ENCODE measurements around the gene GALNT2. TPM values are rescaled to one million over a fixed set of nuclear protein-coding genes. Genes with fewer than 3 reads are reported as not detected.

GALNT2 gene
- total and polyA plus RNA-seq, 2 of the 4 experiments (the other 2 are of a cell fraction) = 50.4 to 189 TPM

- no peak overlapping the region for H3K14ac ChIP-seq (replicated peaks; ENCODE audit: low read depth, low read length)
- no peak overlapping the region for H2AK5ac ChIP-seq (ENCODE audit: low read depth, low read length)
- no peak for ATAC-seq (ENCODE audit: low read depth)
- H4K8ac ChIP-seq (ENCODE audit: low read depth in 2 of 2, low read length in 2 of 2) = no peak overlapping the region
- no peaks in the 10 kb centered on the region for H3K4me1 ChIP-seq (ENCODE audit: control insufficient read depth, insufficient read depth, low read length)
- CTCF ChIA-PET = no interaction called here
- no peaks in the 10 kb centered on the region; the same call in 1 of the 2 replicates for H3K27me3 ChIP-seq (ENCODE audit: control insufficient read depth, insufficient read depth, low read length)
- no peak overlapping the region for H3K56ac ChIP-seq (ENCODE audit: extremely low read depth, insufficient read depth, low read length)
- no TSS peak for BruUV-seq (replicated peaks)
- no peak overlapping the region for H3K23ac ChIP-seq (ENCODE audit: low read depth, low read length)
- H4K91ac ChIP-seq (ENCODE audit: insufficient read depth, low read depth, low read length) = no peak overlapping the region
- no peak overlapping the region for H3K9ac ChIP-seq (ENCODE audit: low read depth, low read length)
- no peaks in the 10 kb centered on the region for H3K9me3 ChIP-seq (ENCODE audit: control insufficient read depth, insufficient read depth, low read length)
- no peaks in the 10 kb centered on the region for H3K36me3 ChIP-seq (ENCODE audit: control insufficient read depth, insufficient read depth, low read length)
- no peak overlapping the region for H3K4me3 ChIP-seq (ENCODE audit: insufficient read depth, low read depth, low read length)
- no peak overlapping the region for H3K18ac ChIP-seq (ENCODE audit: low read depth, low read length)
- intact Hi-C loops (cut with micrococcal nuclease) (no loop called here), dilution Hi-C loops (cut with HindIII; ENCODE audit: low sequenced_read_pairs, unreplicated experiment) (no loop called here), in situ Hi-C loops (cut with MboI; ENCODE audit: low sequenced_read_pairs) (loop anchor here (25.0 kb wide), 1 partner anchor 555 kb away; no protein-coding TSS in a partner anchor)
- H3K4ac ChIP-seq (ENCODE audit: low read depth, low read length) = no peak overlapping the region
- H2AK9ac ChIP-seq (replicated peaks; ENCODE audit: low read depth, low read length, poor library complexity) = no peak overlapping the region
- no peak overlapping the region for H2BK15ac ChIP-seq (ENCODE audit: low read depth, low read length)
- POLR2A ChIA-PET (ENCODE audit: unreplicated experiment) = no interaction called here
- H2AFZ ChIP-seq (replicated peaks; ENCODE audit: low read length, poor library complexity) = no peak overlapping the region
- no peak for TF ChIP-seq FOS (IDR thresholded peaks at IDR 0.05; ENCODE audit: low read depth, low read length)
- TF ChIP-seq BHLHE40 (IDR thresholded peaks at IDR 0.05; ENCODE audit: low read depth, low read length) = no peak
- TF ChIP-seq CEBPB (IDR thresholded peaks at IDR 0.05; ENCODE audit: low read depth, low read length) = no peak
- no peak for TF ChIP-seq SMC3 (IDR thresholded peaks at IDR 0.05; ENCODE audit: low read depth, low read length)
- TF ChIP-seq MAZ (IDR thresholded peaks at IDR 0.05; ENCODE audit: borderline replicate concordance, low read depth, low read length) = no peak
- H3K4me2 ChIP-seq (ENCODE audit: low read depth, low read length) = no peak overlapping the region
- H2BK20ac ChIP-seq (ENCODE audit: low read depth, low read length) = no peak overlapping the region
- no peak overlapping the region for H4K5ac ChIP-seq (ENCODE audit: low read depth, low read length)
- no peaks in the 10 kb centered on the region for H4K20me1 ChIP-seq (ENCODE audit: insufficient read depth, low read length)
- no peak overlapping the region for H2BK120ac ChIP-seq (ENCODE audit: low read depth, low read length)
- WGBS, 2 experiments (ENCODE audit: extremely low coverage in 2 of 2, insufficient read length in 1 of 2) = no CpG with 5 or more reads among the region's 6 CpGs
- no peak overlapping the region for H3K27ac ChIP-seq (ENCODE audit: insufficient read depth, low read length)
- no peak for DNase-seq
- H3K79me1 ChIP-seq (ENCODE audit: low read depth in 1 of 2, low read length in 2 of 2) = no peaks in the 10 kb centered on the region
- no peak overlapping the region for H2BK5ac ChIP-seq (ENCODE audit: low read depth, low read length, poor library complexity, severe bottlenecking)
- H3K9me1 ChIP-seq (ENCODE audit: insufficient read depth, low read length) = no peaks in the 10 kb centered on the region
Observed at GRCh38 chr1:230032516-230033281, 34.3 kb upstream of the GALNT2 start.

All from IMR-90 (cell line).